Kidney (tissue), 14 donors: ENCODE results near the gene C1S. TPM values are rescaled to one million over a fixed set of nuclear protein-coding genes. Genes with fewer than 3 reads are reported as not detected.

ENCODE experiments used
- DNase-seq, 5 donors: peaks; one replicate each; pipeline ENCODE4 v3.0.0-alpha.2; 2013 to 2020
- FAIRE-seq: peaks from 2 replicates; lab custom pipeline; 2012; peaks lifted over from hg19 to GRCh38; lab: Jason Lieb, UNC
- H3K27ac ChIP-seq, 2 donors: one replicate each; pipeline ENCODE4 v1.7.0; 2013; ENCODE audit warnings: low read depth in 2 of 2, low read length in 2 of 2, inconsistent platforms in 1 of 2
- H3K27me3 ChIP-seq: one replicate; pipeline ENCODE4 v1.7.1; 2013; ENCODE audit warnings: low read length, inconsistent platforms; ENCODE audit not compliant: control insufficient read depth, insufficient read depth
- H3K36me3 ChIP-seq, 3 donors: one replicate each; pipeline versions ENCODE4 v1.7.0 to v1.7.1; 2013; ENCODE audit warnings: low read length in 3 of 3, control low read depth in 1 of 3, inconsistent platforms in 1 of 3; ENCODE audit not compliant: insufficient read depth in 3 of 3, control insufficient read depth in 2 of 3
- H3K4me1 ChIP-seq, 3 donors: one replicate each; pipeline versions ENCODE4 v1.7.0 to v1.7.1; 2013; ENCODE audit warnings: low read length in 3 of 3, inconsistent platforms in 1 of 3, low read depth in 1 of 3; ENCODE audit not compliant: control insufficient read depth in 2 of 3, insufficient read depth in 2 of 3
- H3K4me3 ChIP-seq, 3 donors: one replicate each; pipeline versions ENCODE4 v1.7.0 to v1.8.1; 2013; ENCODE audit warnings: low read length in 3 of 3, control low read depth in 1 of 3, inconsistent platforms in 1 of 3
- H3K9ac ChIP-seq, 3 donors: one replicate each; pipeline versions ENCODE4 v1.7.0 to v1.7.1; 2013; ENCODE audit warnings: low read length in 3 of 3, control low read depth in 1 of 3, inconsistent platforms in 1 of 3
- H3K9me3 ChIP-seq, 3 donors: one replicate each; pipeline versions ENCODE4 v1.7.0 to v1.7.1; 2013; ENCODE audit warnings: low read length in 3 of 3, control low read depth in 1 of 3, inconsistent platforms in 1 of 3; ENCODE audit not compliant: control insufficient read depth in 2 of 3, insufficient read depth in 1 of 3
- intact Hi-C: fragments of 100-400 bp; cut with DNase I; formaldehyde crosslinking; loops from one replicate; pipeline ENCODE4 v1.11.1; 2022
- polyA plus RNA-seq: library from polyadenylated mRNA; stranded (reverse); fragments of 350-450 nt; fragmentation: Illumina TruSeq; extraction: RNeasy Lipid Tissue Mini Kit (QIAGEN cat#74804); gene quantifications from one replicate; pipeline ENCODE4 v1.2.3, GENCODE V29; 2014; ENCODE audit warnings: low read depth, low replicate concordance; ENCODE audit not compliant: insufficient read depth
- total RNA-seq: library from RNA; stranded (reverse); fragmentation: NEBNext Ultra II Directional; extraction: Animal tissue kit (Norgen Biotek cat#: 25700); gene quantifications from one replicate; pipeline ENCODE4 v1.2.1, GENCODE V29; 2021
- TF ChIP-seq, protein P1 (sequence below): IDR thresholded peaks from 3 replicates; pipeline ENCODE4 v1.5.1; 2012; ENCODE audit warnings: mild to moderate bottlenecking, moderate library complexity, borderline replicate concordance; ENCODE audit not compliant: insufficient read depth; ENCODE audit errors: extremely low read depth
- donor health status: control.
- donor health status: control.
- donor health status: control.
- donor health status: control.
- donor health status: control.
- donor health status: DM: yes; HTN: yes; CAD: no.
- donor health status: Normal renal cell carcinoma (clear cell type).

Gene C1S
- total and polyA plus RNA-seq, 2 donors from 2014 or later, result 81.2 to 402 TPM

DNA sequence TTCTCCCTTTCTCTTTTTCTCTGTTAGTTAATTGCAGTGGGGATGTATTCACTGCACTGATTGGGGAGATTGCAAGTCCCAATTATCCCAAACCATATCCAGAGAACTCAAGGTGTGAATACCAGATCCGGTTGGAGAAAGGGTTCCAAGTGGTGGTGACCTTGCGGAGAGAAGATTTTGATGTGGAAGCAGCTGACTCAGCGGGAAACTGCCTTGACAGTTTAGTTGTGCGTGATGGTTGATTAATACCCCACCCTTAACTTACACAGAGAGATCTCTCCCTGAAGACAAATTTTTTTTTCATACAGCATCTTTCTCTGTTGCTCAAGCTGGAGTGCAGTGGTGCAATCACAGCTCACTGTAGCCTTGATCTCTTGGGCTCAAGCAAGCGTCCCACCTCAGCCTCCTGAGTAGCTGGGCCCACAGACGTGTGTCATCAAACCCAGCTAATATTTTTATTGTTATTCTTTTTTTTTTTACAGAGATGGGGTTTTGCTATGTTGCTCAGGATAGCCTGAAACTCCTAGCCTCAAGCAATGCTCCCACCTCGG lies 4.6 kb downstream of the C1S start:
- DNase-seq (no peak), FAIRE-seq (no peak)
- Histone ChIP-seq H3K4me3 (no peak overlapping the region), H3K27ac (no peak overlapping the region), H3K27me3 (no peaks in the 10 kb centered on the region), H3K36me3 (peaks cover 0 to 2% (median 0%) of the 10 kb centered on the region in 3 donors), H3K9me3 (no peaks in the 10 kb centered on the region), H3K9ac (no peak overlapping the region), H3K4me1 (no peaks in the 10 kb centered on the region)
- TF ChIP-seq, protein P1, sequence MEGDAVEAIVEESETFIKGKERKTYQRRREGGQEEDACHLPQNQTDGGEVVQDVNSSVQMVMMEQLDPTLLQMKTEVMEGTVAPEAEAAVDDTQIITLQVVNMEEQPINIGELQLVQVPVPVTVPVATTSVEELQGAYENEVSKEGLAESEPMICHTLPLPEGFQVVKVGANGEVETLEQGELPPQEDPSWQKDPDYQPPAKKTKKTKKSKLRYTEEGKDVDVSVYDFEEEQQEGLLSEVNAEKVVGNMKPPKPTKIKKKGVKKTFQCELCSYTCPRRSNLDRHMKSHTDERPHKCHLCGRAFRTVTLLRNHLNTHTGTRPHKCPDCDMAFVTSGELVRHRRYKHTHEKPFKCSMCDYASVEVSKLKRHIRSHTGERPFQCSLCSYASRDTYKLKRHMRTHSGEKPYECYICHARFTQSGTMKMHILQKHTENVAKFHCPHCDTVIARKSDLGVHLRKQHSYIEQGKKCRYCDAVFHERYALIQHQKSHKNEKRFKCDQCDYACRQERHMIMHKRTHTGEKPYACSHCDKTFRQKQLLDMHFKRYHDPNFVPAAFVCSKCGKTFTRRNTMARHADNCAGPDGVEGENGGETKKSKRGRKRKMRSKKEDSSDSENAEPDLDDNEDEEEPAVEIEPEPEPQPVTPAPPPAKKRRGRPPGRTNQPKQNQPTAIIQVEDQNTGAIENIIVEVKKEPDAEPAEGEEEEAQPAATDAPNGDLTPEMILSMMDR, result no peak
- intact Hi-C loops, result no loop called here

GRCh38 chr12:7066596-7066995 lies 6.1 kb downstream of the C1S start:
- DNase-seq (no peak), FAIRE-seq (no peak)
- Histone ChIP-seq H3K4me1 (no peaks in the 10 kb centered on the region), H3K9ac (no peak overlapping the region), H3K36me3 (peaks cover 0 to 2% (median 0%) of the 10 kb centered on the region in 3 donors), H3K27ac (no peak overlapping the region), H3K27me3 (no peaks in the 10 kb centered on the region), H3K4me3 (no peak overlapping the region), H3K9me3 (no peaks in the 10 kb centered on the region)
- TF ChIP-seq, protein P1, result no peak
- intact Hi-C loops, result no loop called here

GRCh38 chr12:7067096-7067495 lies 6.6 kb downstream of the C1S start:
- TF ChIP-seq, protein P1, result no peak
- H3K4me3 ChIP-seq, result no peak overlapping the region
- H3K9ac ChIP-seq, result no peak overlapping the region
- no peak overlapping the region for H3K27ac ChIP-seq
- H3K27me3 ChIP-seq, result no peaks in the 10 kb centered on the region
- intact Hi-C loops, result no loop called here
- FAIRE-seq (no peak), DNase-seq (no peak)
- no peaks in the 10 kb centered on the region for H3K9me3 ChIP-seq
- no peaks in the 10 kb centered on the region for H3K4me1 ChIP-seq
- H3K36me3 ChIP-seq, result peaks cover 0 to 2% (median 0%) of the 10 kb centered on the region in 3 donors
